Left lung (tissue), 10 donors: Measurements from ENCODE around the gene CDC14B. TPM values are rescaled to one million over a fixed set of nuclear protein-coding genes. Genes with fewer than 3 reads are reported as not detected.

Source experiments
- ATAC-seq: fragments of 200-7000 bp; cut with Tn5 transposase; one replicate; pipeline ENCODE4 v1.9.1; 2020; ENCODE audit warnings: moderate library complexity
- DNase-seq, 4 donors: peaks; one replicate each; pipeline ENCODE4 v3.0.0-alpha.2; 2013 to 2020
- H3K27ac ChIP-seq, 2 donors: fragments of 200-600 bp; sonication (generic) in 1 of 2; one replicate each; pipeline versions ENCODE4 v1.5.0 to v1.8.0; 2020 to 2021
- H3K27me3 ChIP-seq, 2 donors: fragments of 200-600 bp; sonication (generic) in 1 of 2; one replicate each; pipeline versions ENCODE4 v1.5.0 to v1.8.0; 2020 to 2021
- H3K36me3 ChIP-seq, 2 donors: fragments of 200-600 bp; sonication (generic) in 1 of 2; one replicate each; pipeline versions ENCODE4 v1.5.0 to v1.8.0; 2020 to 2021
- H3K4me1 ChIP-seq, 2 donors: fragments of 200-600 bp; one replicate each; pipeline ENCODE4 v1.8.0; 2021
- H3K4me3 ChIP-seq, 2 donors: fragments of 200-600 bp; sonication (generic) in 1 of 2; one replicate each; pipeline versions ENCODE4 v1.5.0 to v1.8.0; 2020 to 2021; ENCODE audit warnings: mild to moderate bottlenecking in 1 of 2
- H3K9me3 ChIP-seq, 2 donors: fragments of 200-600 bp; sonication (generic) in 1 of 2; one replicate each; pipeline versions ENCODE4 v1.5.0 to v1.8.0; 2020 to 2021
- CTCF ChIP-seq, 2 donors: fragments of 200-600 bp; sonication (generic) in 1 of 2; IDR thresholded peaks; one replicate each; pipeline versions ENCODE4 v1.5.0 to v1.8.0; 2021; ENCODE audit warnings: antibody characterized with exemption in 2 of 2
- intact Hi-C, 2 donors: fragments of 100-400 bp; cut with DNase I; formaldehyde crosslinking; loops; one replicate each; pipeline versions ENCODE4 v1.11.2 to v1.14.2; 2022
- polyA plus RNA-seq, 6 donors: library from polyadenylated mRNA; unstranded; fragments of 120-200 nt; gene quantifications; one replicate each; pipeline ENCODE4 v1.2.1, GENCODE V29; 2013; ENCODE audit not compliant: insufficient read length in 6 of 6
- total RNA-seq, 2 donors: library from RNA; stranded (reverse); fragmentation: NEBNext Ultra II Directional; extraction: Animal tissue kit (Norgen Biotek cat#: 25700); gene quantifications; one replicate each; pipeline ENCODE4 v1.2.1, GENCODE V29; 2021
- donor health status: DM: no; HTN: yes; CAD: no.
- donor health status: DM: no; HTN: no; CAD: no.

The CDC14B gene
- total and polyA plus RNA-seq, 8 donors, result 10.5 to 20.3 (median 17.9) TPM

DNA sequence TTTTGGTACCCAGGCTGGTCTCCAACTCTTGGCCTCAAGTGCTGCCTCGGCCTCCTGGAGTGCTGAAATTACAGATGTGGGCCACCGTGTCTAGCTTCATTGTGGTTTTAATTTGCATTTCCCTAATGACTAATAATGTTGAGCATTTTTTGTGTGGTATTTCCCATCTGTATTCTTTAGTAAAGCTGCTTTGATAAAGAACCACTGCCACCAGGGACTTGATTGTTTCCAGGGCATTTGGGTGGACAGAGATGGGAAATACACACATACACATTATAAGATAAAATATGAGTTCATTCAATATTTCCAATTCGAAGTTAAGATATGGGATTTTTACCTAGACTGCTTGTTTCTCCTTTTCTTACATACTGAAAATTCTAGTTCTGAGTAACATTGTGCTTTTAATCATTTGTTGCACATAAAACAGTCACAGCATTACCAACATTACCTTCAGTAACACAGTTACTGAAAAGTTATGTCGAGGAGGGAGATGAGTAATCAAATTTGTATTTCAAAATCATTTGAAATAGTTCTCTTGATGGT lies 140.7 kb downstream of the CDC14B start:
- Histone ChIP-seq H3K4me3 (no peak overlapping the region), H3K36me3 (no peaks in the 10 kb centered on the region), H3K27me3 (no peaks in the 10 kb centered on the region), H3K27ac (no peak overlapping the region), H3K4me1 (no peaks in the 10 kb centered on the region), H3K9me3 (no peaks in the 10 kb centered on the region)
- DNase-seq, result no peak
- TF ChIP-seq CTCF (IDR thresholded peaks at IDR 0.05), result no peak
- ATAC-seq, result no peak
- intact Hi-C loops, result no loop called here

- Histone ChIP-seq H3K27ac (no peak overlapping the region), H3K4me3 (no peak overlapping the region), H3K9me3 (no peaks in the 10 kb centered on the region), H3K36me3 (peaks cover 0 to 19% of the 10 kb centered on the region in 2 donors), H3K4me1 (no peaks in the 10 kb centered on the region), H3K27me3 (no peaks in the 10 kb centered on the region)
- ATAC-seq (no peak), DNase-seq (no peak)
- no peak for TF ChIP-seq CTCF (IDR thresholded peaks at IDR 0.05)
- intact Hi-C loops, result no loop called here
Observed at GRCh38 chr9:96476591-96476990, 143.1 kb downstream of the CDC14B start.

GRCh38 chr9:96476013-96476412 lies 143.6 kb downstream of the CDC14B start:
- no peak for DNase-seq
- intact Hi-C loops, result no loop called here
- Histone ChIP-seq H3K4me1 (no peaks in the 10 kb centered on the region), H3K36me3 (peaks cover 0 to 25% of the 10 kb centered on the region in 2 donors), H3K9me3 (no peaks in the 10 kb centered on the region), H3K27me3 (no peaks in the 10 kb centered on the region), H3K27ac (no peak overlapping the region), H3K4me3 (no peak overlapping the region)
- no peak for ATAC-seq
- TF ChIP-seq CTCF (IDR thresholded peaks at IDR 0.05), result no peak

DNA sequence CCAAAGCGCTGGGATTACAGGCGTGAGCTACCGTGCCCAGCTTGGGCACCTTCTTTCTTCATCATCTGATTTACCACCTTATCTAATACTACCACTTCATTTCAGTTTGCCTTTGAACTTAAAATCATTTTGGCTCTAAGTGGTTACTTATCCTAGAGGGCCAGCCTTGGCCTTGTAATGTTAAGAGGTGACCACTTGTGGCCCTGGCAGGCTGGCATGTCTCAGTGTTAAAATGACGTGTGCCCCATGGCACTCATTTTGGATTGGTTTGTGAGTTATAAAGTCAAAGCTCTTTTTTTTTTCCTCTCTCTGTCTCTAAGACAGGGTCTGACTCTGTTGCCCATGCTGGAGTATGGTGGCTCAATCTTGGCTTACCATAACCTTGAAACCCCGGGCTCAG lies 151.9 kb downstream of the CDC14B start:
- ATAC-seq (peak; percentile 92), DNase-seq (peak in 2 of 4 donors; percentile 13 to 52)
- Histone ChIP-seq H3K9me3 (no peaks in the 10 kb centered on the region), H3K27ac (no peak overlapping the region), H3K36me3 (peaks cover 0 to 43% of the 10 kb centered on the region in 2 donors), H3K4me1 (no peaks in the 10 kb centered on the region), H3K27me3 (no peaks in the 10 kb centered on the region), H3K4me3 (no peak overlapping the region)
- intact Hi-C loops, result no loop called here
- TF ChIP-seq CTCF (IDR thresholded peaks at IDR 0.05), result no peak

- Histone ChIP-seq H3K27me3 (no peaks in the 10 kb centered on the region), H3K36me3 (peaks cover 0 to 10% of the 10 kb centered on the region in 2 donors), H3K4me3 (no peak overlapping the region), H3K9me3 (no peaks in the 10 kb centered on the region), H3K4me1 (no peaks in the 10 kb centered on the region), H3K27ac (no peak overlapping the region)
- no peak for TF ChIP-seq CTCF (IDR thresholded peaks at IDR 0.05)
- no peak for DNase-seq
- intact Hi-C loops, result no loop called here
- ATAC-seq, result no peak
Observed at GRCh38 chr9:96464426-96464825, 155.2 kb downstream of the CDC14B start.
